ENCODE measurements around the gene PADI1.

PADI1 gene

GRCh38 chr1:17263936-17264335 lies 59.0 kb downstream of the PADI1 start:
- no peaks in the 10 kb centered on the region for H3K79me2 ChIP-seq
- H3K27me3 ChIP-seq (ENCODE audit: control insufficient read depth, insufficient read depth, low read length), result no peaks in the 10 kb centered on the region
- H3K27ac ChIP-seq, result no peak overlapping the region
- no peak for TF ChIP-seq CTCF (IDR thresholded peaks at IDR 0.05)
- no peaks in the 10 kb centered on the region for H3K36me3 ChIP-seq (ENCODE audit: control insufficient read depth, insufficient read depth, low read length)
- no peaks in the 10 kb centered on the region for H3K9me3 ChIP-seq (ENCODE audit: control insufficient read depth, low read length)
- H3K9ac ChIP-seq, result no peak overlapping the region
- H3K4me3 ChIP-seq (ENCODE audit: low read depth, low read length), result no peak overlapping the region
- H2AFZ ChIP-seq, result no peak overlapping the region
- no peaks in the 10 kb centered on the region for H3K4me1 ChIP-seq
- no peak overlapping the region for H3K4me2 ChIP-seq (ENCODE audit: low read length)

GRCh38 chr1:17264470-17264869 lies 59.5 kb downstream of the PADI1 start:
- Histone ChIP-seq H3K9me3 (ENCODE audit: control insufficient read depth, low read length) (no peaks in the 10 kb centered on the region), H3K4me2 (ENCODE audit: low read length) (no peak overlapping the region), H3K36me3 (ENCODE audit: control insufficient read depth, insufficient read depth, low read length) (no peaks in the 10 kb centered on the region), H3K4me1 (no peaks in the 10 kb centered on the region), H2AFZ (no peak overlapping the region), H3K27me3 (ENCODE audit: control insufficient read depth, insufficient read depth, low read length) (no peaks in the 10 kb centered on the region), H3K27ac (no peak overlapping the region), H3K79me2 (no peaks in the 10 kb centered on the region), H3K4me3 (ENCODE audit: low read depth, low read length) (no peak overlapping the region), H3K9ac (no peak overlapping the region)
- TF ChIP-seq CTCF (IDR thresholded peaks at IDR 0.05), result no peak

GRCh38 chr1:17265162-17265561 lies 60.2 kb downstream of the PADI1 start:
- H3K36me3 ChIP-seq (ENCODE audit: control insufficient read depth, insufficient read depth, low read length), result no peaks in the 10 kb centered on the region
- no peak overlapping the region for H3K4me2 ChIP-seq (ENCODE audit: low read length)
- no peak for TF ChIP-seq CTCF (IDR thresholded peaks at IDR 0.05)
- H3K9me3 ChIP-seq (ENCODE audit: control insufficient read depth, low read length), result no peaks in the 10 kb centered on the region
- H3K4me1 ChIP-seq, result no peaks in the 10 kb centered on the region
- no peak overlapping the region for H3K9ac ChIP-seq
- no peaks in the 10 kb centered on the region for H3K79me2 ChIP-seq
- H3K27ac ChIP-seq, result no peak overlapping the region
- H2AFZ ChIP-seq, result no peak overlapping the region
- no peaks in the 10 kb centered on the region for H3K27me3 ChIP-seq (ENCODE audit: control insufficient read depth, insufficient read depth, low read length)
- H3K4me3 ChIP-seq (ENCODE audit: low read depth, low read length), result no peak overlapping the region

- Histone ChIP-seq H2AFZ (no peak overlapping the region), H3K4me3 (ENCODE audit: low read depth, low read length) (no peak overlapping the region), H3K36me3 (ENCODE audit: control insufficient read depth, insufficient read depth, low read length) (no peaks in the 10 kb centered on the region), H3K9ac (no peak overlapping the region), H3K79me2 (no peaks in the 10 kb centered on the region), H3K27ac (no peak overlapping the region), H3K27me3 (ENCODE audit: control insufficient read depth, insufficient read depth, low read length) (no peaks in the 10 kb centered on the region), H3K9me3 (ENCODE audit: control insufficient read depth, low read length) (no peaks in the 10 kb centered on the region), H3K4me2 (ENCODE audit: low read length) (no peak overlapping the region), H3K4me1 (no peaks in the 10 kb centered on the region)
- no peak for TF ChIP-seq CTCF (IDR thresholded peaks at IDR 0.05)
Measured at GRCh38 chr1:17265950-17266349, 61.0 kb downstream of the PADI1 start.

GRCh38 chr1:17270891-17271765 lies 66.2 kb downstream of the PADI1 start:
- no peak overlapping the region for H3K27ac ChIP-seq
- no peaks in the 10 kb centered on the region for H3K36me3 ChIP-seq (ENCODE audit: control insufficient read depth, insufficient read depth, low read length)
- no peak for TF ChIP-seq CTCF (IDR thresholded peaks at IDR 0.05)
- no peak overlapping the region for H3K4me3 ChIP-seq (ENCODE audit: low read depth, low read length)
- no peaks in the 10 kb centered on the region for H3K27me3 ChIP-seq (ENCODE audit: control insufficient read depth, insufficient read depth, low read length)
- H3K4me1 ChIP-seq, result no peaks in the 10 kb centered on the region
- no peaks in the 10 kb centered on the region for H3K79me2 ChIP-seq
- H3K9ac ChIP-seq, result no peak overlapping the region
- no peaks in the 10 kb centered on the region for H3K9me3 ChIP-seq (ENCODE audit: control insufficient read depth, low read length)
- H3K4me2 ChIP-seq (ENCODE audit: low read length), result no peak overlapping the region
- no peak overlapping the region for H2AFZ ChIP-seq
